GM18526 (cell line): ENCODE data around the gene PLEKHA7.

ENCODE experiments used
- POLR2A ChIP-seq: IDR thresholded peaks from 3 replicates; pipeline ENCODE4 v1.6.1; 2011; ENCODE audit not compliant: insufficient read length; ENCODE audit errors: extremely low read depth

PLEKHA7 gene

DNA sequence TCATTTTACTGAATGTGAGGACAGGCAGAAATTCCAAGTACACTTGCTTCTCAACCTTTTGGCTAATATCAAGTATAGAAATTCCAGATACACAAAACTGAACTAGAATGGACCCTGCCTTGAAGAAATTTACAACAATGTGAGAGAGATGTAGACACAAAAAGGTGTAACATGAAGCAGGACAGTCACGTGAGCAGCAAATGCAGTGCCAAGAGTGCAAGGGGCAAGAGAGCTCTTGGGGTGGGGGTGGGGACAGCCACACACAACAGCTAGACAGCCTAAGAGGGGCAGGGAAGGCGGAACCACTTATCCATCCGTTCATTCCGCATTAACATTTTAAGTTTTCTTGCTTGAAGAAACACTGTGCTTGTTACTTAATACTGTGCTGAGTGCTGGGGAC, 28.9 kb downstream of the PLEKHA7 start:
- no peak for TF ChIP-seq POLR2A

DNA sequence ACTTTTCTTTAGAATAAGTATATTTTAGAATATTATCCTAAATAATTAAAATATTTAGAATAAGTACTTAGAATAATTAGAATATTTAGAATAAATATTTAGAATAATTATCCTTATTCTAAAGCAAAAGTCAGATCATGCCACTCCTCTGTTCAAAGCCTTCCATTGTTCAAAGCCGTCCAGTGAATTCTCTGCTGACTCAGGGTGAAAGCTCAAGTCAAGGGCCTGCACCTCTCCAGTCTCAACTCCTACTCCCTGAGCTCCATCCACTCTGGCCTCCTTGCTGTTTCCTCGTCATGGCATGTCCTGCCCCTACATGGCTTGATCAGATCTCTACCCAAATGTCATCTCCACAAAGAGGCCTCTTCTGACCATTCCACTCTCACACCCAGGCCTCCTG, 30.0 kb downstream of the PLEKHA7 start:
- TF ChIP-seq POLR2A = no peak

DNA sequence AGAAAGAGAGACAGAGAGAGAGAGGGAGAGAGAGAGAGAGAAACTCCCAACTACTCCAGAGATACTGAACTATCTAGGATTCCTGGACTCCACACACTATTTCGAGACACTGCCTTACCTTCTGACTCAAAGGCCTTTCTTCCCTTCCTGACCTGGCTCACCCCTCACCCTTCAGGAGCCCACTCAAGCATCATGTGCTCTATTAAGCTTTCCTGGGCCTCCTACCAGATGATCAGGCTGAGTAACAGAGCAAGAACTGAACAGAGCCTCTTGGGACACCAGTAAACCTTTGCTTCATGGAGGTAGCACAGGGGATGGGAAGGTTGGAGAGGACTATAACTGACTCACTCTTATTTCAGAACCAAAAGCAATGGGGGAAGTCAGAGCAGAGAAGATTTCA, 31.4 kb downstream of the PLEKHA7 start:
- TF ChIP-seq POLR2A = no peak

DNA sequence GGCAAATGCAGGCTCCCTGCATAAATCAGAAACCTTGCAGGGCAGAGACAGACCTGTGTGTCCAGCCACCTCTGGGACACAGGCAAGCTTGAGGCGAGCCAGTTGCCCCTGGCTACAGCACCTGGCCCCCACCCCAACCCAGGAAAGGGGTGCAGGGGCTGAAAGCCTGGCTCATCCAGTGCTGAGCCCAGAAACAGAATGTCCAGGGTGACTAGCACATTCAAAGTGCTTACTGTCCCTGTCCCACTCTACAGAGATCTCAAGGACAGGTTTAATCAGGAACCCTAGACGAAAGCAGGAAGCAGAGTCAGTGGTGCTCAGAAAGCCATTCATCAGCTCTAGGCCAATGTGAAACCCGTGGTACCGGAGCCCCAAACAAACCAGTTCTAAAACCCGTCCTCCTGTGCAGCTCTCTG, 31.9 kb downstream of the PLEKHA7 start:
- TF ChIP-seq POLR2A = no peak

DNA sequence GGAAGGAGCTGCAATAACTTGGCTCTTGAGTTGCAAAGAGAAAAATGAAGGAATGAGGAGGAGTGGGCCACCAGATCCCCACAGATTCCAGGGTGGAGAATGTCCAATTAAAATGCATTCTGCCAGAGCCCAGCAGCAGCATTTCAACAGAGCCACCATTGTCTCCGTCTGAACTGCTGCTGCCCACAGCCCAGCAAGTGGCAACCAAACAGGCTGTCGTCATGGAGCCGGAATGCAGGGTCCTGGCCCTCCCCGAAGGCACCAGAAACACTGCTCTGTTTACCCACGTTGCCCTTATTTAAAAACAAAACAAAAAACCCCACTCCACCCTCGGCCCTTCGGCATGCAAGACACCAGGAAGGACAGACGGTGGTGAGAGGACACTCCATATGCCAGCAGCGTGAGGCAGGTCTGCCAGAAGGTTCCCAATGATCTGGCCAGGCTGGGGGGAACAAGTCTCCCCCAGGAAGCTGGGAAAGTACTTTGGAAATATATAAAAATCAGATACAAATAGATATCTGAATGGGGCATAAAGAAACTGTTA, 32.5 kb downstream of the PLEKHA7 start:
- no peak for TF ChIP-seq POLR2A

DNA sequence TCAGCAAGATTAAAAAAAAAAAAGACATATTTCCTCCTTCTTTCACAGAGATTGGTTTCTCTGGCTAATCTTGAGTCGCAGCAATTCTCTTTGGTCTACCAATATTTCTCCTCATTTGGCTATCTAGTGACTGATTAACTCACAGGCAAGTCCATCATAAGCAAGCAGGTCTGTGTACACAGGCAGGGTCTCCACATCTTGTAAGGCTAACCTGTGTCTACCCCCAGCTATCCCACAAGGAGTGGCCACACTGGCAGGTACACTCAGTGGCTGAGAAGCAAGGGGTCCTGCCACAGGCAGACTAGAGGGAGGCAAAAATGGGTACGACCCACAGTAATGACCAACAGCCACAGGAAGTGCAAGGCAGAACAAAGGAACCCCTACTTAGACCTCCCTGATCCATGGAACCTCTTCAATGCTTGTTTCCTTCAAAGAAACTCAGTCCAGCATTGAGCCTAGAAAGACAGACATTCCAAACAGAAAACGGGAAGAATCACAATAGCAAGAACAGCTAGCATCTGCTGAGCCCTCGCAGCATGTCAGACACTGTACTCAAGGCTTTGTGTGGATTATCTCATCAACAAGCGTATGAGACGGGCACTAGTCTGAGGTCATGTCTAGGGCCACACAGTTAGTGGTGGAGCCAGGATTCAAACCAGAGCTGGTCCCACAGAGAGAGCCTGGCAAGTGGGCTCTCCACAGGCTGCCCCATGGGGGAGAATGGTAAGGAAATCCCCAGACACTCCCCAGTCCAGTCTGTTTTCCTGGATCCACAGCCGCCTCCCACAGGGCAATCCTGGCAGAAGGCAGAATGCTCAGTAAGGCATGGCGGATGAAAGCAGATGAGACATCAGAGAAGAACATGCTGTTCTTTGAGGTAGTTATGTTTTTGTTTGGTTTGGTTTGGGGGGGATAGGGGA, 34.3 kb downstream of the PLEKHA7 start:
- no peak for TF ChIP-seq POLR2A

DNA sequence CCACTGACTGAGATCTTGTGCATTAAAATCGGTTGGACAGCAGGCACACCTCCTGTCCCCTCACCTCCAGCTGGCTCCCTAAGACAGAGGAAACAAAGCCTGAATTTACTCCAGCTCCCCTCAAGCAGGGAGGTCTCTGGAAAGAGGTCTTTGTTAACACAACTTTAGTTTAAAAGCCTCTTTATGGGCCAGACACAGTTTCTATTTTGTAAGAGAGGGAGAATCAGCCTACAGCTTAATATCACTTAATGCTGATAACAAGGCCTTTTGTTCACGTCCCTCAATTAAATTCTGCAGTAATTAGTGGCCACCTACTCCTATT, 36.3 kb downstream of the PLEKHA7 start:
- TF ChIP-seq POLR2A = no peak

DNA sequence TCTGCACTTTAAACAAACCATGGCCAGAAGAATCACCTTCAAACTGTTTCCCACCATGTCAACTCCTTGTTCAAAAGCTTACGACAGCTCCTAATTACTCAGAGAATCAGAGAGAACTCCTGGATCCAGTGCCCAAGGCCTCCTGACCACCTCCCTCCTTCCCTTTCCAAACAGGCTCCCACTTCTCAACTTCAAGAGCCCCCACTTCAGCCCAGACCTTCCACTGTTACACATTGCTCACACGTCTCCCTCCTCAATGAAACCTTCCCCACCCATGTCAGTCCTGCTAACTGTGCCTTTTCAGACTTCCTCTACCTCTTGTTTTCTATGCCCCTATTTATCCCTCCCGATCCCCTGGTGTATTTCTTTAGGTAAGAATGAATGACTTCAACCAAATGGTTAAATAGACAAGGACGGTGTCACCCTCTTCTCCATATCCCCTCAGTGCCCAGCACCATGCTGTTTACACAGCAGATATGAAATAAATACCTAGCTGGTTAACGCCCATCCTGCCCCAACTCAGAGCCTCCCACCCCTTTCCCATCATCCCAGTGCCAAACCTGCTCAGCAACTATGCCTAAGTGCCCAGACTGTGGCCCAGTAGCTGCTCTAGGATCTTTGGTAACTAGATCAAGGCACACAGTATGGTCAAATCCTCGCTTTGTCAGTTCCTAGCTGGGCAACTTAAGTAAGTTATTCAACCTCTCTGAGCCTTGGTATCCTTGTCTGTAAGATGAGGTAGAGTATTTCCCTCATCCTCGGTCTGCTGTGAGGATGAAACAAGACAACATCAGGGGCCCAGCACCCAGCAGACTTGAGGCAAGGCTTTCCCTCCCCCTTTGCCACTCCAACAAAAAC, 36.8 kb downstream of the PLEKHA7 start:
- no peak for TF ChIP-seq POLR2A

DNA sequence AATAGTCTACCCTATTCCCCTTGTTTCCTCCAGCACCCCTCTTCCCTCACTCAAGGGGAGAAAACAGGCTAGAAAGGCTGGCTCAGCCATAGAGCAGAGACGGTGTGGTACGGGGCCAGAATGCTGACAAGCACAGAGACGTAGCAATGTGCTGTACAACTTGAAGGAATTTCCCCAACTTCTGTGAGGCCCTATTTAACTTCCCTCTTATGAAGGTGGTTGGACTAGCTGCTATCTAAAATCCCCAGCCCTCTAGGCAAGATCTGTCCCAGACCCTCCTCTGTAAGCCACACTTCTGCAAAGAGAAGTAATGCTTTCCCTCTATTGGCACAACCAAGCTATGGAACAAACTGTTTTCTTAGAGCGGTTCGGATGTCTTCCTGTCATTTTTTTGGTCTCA, 37.8 kb downstream of the PLEKHA7 start:
- TF ChIP-seq POLR2A = no peak

DNA sequence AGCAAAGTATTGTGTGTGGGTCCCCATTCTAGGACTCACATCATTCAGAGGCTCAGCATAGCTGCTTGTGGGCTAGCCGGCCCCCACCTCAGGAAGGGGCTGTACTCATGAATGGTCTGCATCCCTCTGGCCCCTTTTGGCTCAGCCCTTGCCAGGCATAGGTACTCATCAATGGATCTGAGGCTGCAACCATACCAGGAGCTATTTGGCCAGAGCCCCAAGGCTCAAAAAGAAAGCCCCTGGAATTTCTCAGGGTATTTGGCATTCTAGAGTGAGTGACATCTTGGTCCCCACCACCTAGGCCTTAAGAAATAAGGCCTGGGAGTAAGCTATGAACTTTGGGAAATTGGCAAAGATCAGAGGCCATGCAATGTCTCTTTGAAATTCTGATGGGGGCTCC, 38.3 kb downstream of the PLEKHA7 start:
- TF ChIP-seq POLR2A = no peak

DNA sequence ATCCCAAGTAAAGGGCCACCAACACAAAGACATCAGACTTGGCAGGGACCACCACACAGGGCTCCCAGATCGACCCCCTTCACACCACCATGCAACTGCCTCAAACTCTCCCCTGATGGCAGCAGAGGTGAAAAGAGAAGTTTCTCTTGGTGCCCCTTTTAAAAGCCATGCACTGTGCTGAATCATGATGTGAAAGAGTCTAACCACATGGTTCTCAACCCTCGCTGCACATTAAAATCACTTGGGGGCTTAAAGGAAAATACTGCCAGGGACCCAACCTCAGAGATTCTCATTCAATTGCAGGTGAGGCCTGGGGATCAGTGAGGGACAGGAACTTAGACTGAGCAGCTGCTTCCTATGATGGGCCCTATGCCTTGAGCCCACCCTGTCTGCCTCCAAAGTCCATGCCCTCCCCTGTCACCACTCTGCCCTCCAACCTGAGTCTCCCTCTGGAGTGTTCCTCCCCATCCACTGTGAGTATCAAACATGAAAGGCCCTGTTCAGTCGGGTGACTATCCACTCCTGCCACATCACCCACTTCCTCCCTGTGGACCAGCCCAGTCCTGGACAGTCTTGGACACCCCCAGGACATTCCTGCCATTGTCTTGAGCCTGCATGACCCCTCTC, 40.8 kb downstream of the PLEKHA7 start:
- TF ChIP-seq POLR2A = no peak

DNA sequence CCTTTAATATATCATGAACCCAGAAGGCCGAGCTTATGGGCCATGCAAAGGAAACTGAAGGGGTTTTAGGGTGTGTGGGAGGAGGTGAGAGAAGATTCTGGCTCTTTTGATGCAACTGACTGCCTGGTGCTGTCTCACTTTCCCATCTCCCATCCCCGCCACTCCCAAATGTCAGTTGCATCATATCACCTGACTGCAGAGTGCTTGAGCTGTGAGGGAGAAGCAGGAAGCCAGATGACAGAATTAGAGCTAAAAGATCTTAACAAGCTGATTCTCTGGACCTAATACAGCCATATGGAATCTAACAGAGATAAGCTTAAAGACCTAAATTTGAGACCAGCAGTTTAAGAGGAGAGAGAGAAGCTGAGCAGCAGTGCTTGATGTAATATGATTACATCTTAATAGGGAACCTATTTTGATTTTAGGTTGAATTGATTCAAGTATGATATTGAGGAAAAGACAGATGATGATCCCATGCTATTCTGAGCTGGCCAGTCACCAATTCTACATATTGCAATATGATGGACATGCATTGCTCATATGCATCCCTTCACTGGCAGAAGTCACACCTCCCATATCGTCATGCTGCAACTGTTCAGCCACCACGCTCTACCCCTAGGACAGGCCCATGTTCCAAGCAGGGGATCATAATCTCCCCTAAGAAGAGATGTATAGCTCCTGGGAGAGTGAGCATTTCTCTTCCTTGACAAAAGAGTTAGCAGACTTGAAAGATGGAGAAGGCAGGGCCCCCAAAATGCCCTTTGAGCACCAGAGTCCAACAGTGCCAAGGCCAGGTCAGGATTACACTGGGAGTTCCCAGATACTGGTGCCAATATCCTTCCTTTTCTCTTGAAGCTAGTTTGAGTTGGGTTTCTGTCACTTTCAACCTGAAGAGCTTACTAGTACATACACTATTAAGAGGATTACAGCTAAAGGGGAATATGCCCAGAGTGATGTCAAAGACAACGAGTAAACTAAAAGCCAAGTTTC, 44.9 kb downstream of the PLEKHA7 start:
- no peak for TF ChIP-seq POLR2A

DNA sequence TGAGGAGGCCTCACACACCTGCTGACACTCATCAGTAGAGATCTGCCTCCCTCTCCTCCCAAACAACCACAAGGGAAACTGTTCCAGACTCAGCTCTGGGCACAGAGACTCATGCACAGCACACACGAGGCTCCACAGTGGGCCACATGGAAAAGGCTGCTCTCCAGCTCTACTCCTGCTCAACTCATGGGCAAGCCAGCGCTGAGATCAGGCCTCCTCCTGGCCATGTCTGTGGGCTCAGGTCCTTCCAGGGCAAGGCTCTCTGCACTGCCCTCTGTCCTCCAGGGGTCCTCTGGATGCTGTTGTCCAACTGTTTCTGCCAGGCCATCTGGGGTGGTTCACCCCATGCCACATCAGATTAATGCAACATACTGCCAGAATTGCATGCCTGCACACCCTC, 46.0 kb downstream of the PLEKHA7 start:
- TF ChIP-seq POLR2A = no peak

DNA sequence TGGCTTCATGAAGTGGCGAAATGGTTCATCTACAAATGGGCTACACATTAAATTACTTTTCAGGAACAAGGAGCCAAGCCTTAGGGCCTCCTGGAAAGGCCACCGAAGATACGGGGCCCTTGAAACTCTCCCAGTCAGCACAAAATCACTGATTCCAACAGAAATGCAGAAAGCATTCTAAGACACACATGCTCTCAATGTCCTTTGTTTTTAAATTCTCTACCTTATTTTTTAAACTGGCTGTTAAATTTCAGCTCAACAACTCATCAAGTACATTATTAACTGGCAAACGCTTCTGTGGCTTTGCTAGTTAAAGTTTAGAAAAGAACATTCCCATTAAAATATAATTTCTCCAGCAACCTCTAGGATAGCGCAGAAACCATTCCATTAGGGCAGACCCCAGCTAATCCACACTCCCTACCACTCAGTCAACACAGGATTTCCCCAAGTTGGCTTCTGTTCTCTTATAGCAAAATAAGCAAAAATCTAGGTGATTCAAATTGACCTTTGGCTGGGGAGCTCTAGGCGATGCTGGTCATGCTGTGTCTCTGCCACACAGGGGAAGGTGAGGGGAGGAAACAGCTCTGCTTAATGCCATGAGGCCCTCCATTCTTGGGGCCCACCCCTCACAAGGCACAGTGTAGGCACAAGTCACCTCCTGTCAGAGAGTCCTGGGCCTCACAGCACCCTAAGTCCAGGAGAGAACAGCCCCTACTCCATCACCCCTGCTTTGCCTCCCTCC, 47.1 kb downstream of the PLEKHA7 start:
- no peak for TF ChIP-seq POLR2A
